GM12864 (cell line): ENCODE results near the gene NACC1.

Source experiments
- DNase-seq: peaks from one replicate; pipeline ENCODE4 v3.0.0-alpha.2; 2011; ENCODE audit warnings: low read depth
- H3K4me3 ChIP-seq: 2 replicates; pipeline ENCODE4 v1.5.1; 2011; ENCODE audit warnings: mild to moderate bottlenecking, low read depth, low read length, control low read depth
- TF ChIP-seq, protein P1 (sequence below): IDR thresholded peaks from 2 replicates; pipeline ENCODE4 v1.5.1; 2011; ENCODE audit warnings: low read depth, mild to moderate bottlenecking, moderate library complexity, low read length, control low read depth, inconsistent platforms; ENCODE audit errors: missing control alignments

NACC1 gene

GRCh38 chr19:13154241-13154778 lies 36.2 kb downstream of the NACC1 start:
- no peak for DNase-seq
- peak overlapping the region; percentile 99 for H3K4me3 ChIP-seq
- TF ChIP-seq, protein P1, sequence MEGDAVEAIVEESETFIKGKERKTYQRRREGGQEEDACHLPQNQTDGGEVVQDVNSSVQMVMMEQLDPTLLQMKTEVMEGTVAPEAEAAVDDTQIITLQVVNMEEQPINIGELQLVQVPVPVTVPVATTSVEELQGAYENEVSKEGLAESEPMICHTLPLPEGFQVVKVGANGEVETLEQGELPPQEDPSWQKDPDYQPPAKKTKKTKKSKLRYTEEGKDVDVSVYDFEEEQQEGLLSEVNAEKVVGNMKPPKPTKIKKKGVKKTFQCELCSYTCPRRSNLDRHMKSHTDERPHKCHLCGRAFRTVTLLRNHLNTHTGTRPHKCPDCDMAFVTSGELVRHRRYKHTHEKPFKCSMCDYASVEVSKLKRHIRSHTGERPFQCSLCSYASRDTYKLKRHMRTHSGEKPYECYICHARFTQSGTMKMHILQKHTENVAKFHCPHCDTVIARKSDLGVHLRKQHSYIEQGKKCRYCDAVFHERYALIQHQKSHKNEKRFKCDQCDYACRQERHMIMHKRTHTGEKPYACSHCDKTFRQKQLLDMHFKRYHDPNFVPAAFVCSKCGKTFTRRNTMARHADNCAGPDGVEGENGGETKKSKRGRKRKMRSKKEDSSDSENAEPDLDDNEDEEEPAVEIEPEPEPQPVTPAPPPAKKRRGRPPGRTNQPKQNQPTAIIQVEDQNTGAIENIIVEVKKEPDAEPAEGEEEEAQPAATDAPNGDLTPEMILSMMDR, result no peak

DNA sequence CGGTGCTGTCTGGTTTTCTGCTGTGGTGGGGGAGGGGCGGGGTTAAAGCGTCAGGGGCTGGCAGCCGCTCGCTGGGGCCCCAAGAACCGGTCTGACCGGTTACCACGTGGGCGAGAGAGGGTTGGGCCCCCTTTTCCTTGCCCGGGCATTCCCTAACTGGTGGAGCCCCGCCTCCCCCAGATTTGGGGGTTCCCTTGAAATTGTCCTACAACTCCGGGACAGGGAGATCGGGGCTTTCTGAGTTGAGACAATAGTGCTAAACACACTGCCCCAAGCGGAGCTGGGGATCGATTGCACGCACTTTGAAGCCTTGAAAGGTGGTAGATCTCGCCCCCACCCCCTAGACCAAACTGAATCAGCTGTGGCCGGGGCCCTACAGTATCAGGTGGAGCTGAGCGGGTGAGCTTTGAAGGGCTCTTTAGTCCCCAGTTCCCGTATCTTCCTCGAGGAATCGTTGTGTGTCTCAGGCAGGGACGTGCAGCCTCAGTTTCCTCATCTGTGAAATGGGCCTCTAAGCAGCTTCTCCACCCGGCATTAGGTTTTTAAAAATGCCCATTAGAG lies 36.9 kb downstream of the NACC1 start:
- TF ChIP-seq, protein P1, result peak; percentile 65
- peak overlapping the region; percentile 99 for H3K4me3 ChIP-seq
- peak; percentile 66 for DNase-seq

- peak overlapping the region; percentile 99 for H3K4me3 ChIP-seq
- DNase-seq, result no peak
- TF ChIP-seq, protein P1, result no peak
These were observed 37.7 kb downstream of the NACC1 start for GRCh38 chr19:13155472-13156359.

GRCh38 chr19:13159713-13160112 lies 41.6 kb downstream of the NACC1 start:
- DNase-seq, result no peak
- TF ChIP-seq, protein P1, result no peak
- no peak overlapping the region for H3K4me3 ChIP-seq

GRCh38 chr19:13160557-13160956 lies 42.5 kb downstream of the NACC1 start:
- no peak for DNase-seq
- H3K4me3 ChIP-seq, result no peak overlapping the region
- TF ChIP-seq, protein P1, result no peak

DNA sequence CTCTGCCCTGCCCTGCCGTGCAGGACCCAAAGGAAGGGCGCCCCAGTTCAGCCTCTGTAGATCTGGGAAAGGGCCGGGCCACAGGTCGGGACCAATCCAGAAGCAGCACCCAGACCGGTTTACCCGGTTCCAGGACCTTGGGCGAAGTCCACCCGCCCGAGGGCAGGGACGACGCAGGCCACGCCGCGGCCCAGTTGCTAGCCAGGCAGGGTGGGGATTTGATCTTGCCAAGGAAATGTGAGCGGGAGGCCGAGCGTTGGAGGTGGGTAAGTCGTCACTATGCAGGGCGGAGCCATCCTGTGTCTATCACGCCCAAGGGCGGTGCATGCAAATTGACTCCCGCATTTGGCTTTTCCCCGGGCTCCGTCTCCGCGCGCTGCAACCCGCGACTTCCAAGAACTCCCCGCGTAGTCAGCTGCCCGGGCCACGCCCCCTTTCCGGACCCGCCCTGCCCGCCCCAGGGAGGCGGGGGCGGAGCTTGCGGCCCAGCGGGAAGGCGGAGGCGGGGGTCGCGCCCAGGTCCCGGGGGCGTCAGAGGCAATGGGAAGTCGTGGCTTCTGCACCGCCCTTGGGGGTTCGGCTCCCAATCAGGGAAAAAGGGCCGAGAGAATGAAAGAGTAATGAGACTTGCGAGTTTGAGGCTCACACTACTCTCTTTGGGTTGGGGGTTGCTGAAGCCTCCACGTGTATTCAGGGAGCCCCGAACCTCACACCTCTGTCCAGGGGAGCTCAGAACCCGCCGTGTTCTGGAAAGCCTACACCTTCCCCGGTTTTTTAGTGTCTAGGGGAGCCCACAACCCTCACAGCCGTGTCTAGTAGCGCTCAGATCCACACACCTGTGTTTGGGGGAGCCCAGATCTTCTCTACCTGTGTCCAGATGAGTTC lies 44.9 kb downstream of the NACC1 start:
- TF ChIP-seq, protein P1, result no peak
- peak overlapping the region; percentile 62 for H3K4me3 ChIP-seq
- DNase-seq, result peak; percentile 93
